Stimulated activated CD4-positive, alpha-beta T cell treated with anti-CD3 and anti-CD28 coated beads, Interleukin-2, amount 100 ng/mL, for 4 hours (primary cell): Measurements from ENCODE around the gene TNFSF13.

Experiments used
- DNase-seq: peaks from one replicate; pipeline ENCODE4 v3.0.0-alpha.2; 2020; ENCODE audit warnings: low read depth

The TNFSF13 gene

GRCh38 chr17:7552621-7553051 lies 5.9 kb upstream of the TNFSF13 start:
- DNase-seq, result no peak

GRCh38 chr17:7553356-7553755 lies 5.2 kb upstream of the TNFSF13 start:
- no peak for DNase-seq

GRCh38 chr17:7555320-7555948 lies 3.1 kb upstream of the TNFSF13 start:
- no peak for DNase-seq

GRCh38 chr17:7556627-7557026 lies 1.9 kb upstream of the TNFSF13 start:
- DNase-seq, result no peak

GRCh38 chr17:7557147-7557764 lies 1.3 kb upstream of the TNFSF13 start:
- DNase-seq, result no peak

- DNase-seq, result no peak
Measured at GRCh38 chr17:7557775-7558543, 591 bp upstream of the TNFSF13 start.

GRCh38 chr17:7559320-7560171 lies 996 bp downstream of the TNFSF13 start:
- no peak for DNase-seq

- no peak for DNase-seq
Measured at GRCh38 chr17:7560172-7561027, 1.9 kb downstream of the TNFSF13 start.

- DNase-seq, result peak; percentile 78
Measured at GRCh38 chr17:7561028-7561575, 2.6 kb downstream of the TNFSF13 start.

- DNase-seq, result peak; percentile 89
Measured at GRCh38 chr17:7561589-7562207, 3.1 kb downstream of the TNFSF13 start, which contains the start of gene SENP3. TSS of gene SENP3 (plus strand) at chr17:7561919. CDS start at chr17:7563077, 1,158 bp downstream.

GRCh38 chr17:7562208-7562605 lies 3.7 kb downstream of the TNFSF13 start:
- no peak for DNase-seq

GRCh38 chr17:7563115-7563869 lies 4.7 kb downstream of the TNFSF13 start:
- DNase-seq, result no peak

- no peak for DNase-seq
Measured at GRCh38 chr17:7569571-7569970, 11.0 kb downstream of the TNFSF13 start.

GRCh38 chr17:7570351-7570750 lies 11.8 kb downstream of the TNFSF13 start:
- no peak for DNase-seq

GRCh38 chr17:7572338-7572587 lies 13.7 kb downstream of the TNFSF13 start:
- DNase-seq, result no peak

GRCh38 chr17:7572588-7573323 lies 14.2 kb downstream of the TNFSF13 start:
- peak; percentile 99 for DNase-seq

GRCh38 chr17:7573324-7574080 lies 15.0 kb downstream of the TNFSF13 start:
- DNase-seq, result peak; percentile 90

GRCh38 chr17:7574176-7574953 lies 15.8 kb downstream of the TNFSF13 start:
- DNase-seq, result no peak
